ENCODE results near the gene CCNA2. TPM values are rescaled to one million over a fixed set of nuclear protein-coding genes. Genes with fewer than 3 reads are reported as not detected.

The CCNA2 gene
- polyA plus RNA-seq, 3 donors = 0.20 to 0.23 TPM; not detected in 1

GRCh38 chr4:121863799-121864198 lies 40.1 kb upstream of the CCNA2 start:
- Histone ChIP-seq H3K36me3 (replicated peaks in 1 of 2; ENCODE audit: control insufficient read depth in 1 of 2, insufficient read depth in 2 of 2, low read length in 2 of 2) (peaks cover 17 to 33% of the 10 kb centered on the region in 2 donors), H3K27ac (ENCODE audit: low read depth in 1 of 2, low read length in 2 of 2) (no peak overlapping the region), H4K20me1 (ENCODE audit: insufficient read depth, low read length) (no peaks in the 10 kb centered on the region), H3K4me2 (replicated peaks; ENCODE audit: extremely low read depth, low read length, poor library complexity, severe bottlenecking) (no peak overlapping the region), H3K4me3 (replicated peaks in 1 of 3; ENCODE audit: low read depth in 2 of 3, low read length in 3 of 3) (no peak overlapping the region), H2AFZ (ENCODE audit: insufficient read depth, low read depth, low read length, poor library complexity, severe bottlenecking) (no peak overlapping the region), H3K79me2 (ENCODE audit: insufficient read depth, low read length) (no peaks in the 10 kb centered on the region), H3K27me3 (ENCODE audit: control insufficient read depth in 2 of 2, insufficient read depth in 2 of 2, low read length in 2 of 2) (no peaks in the 10 kb centered on the region), H3K9me3 (replicated peaks in 1 of 2; ENCODE audit: control insufficient read depth in 1 of 2, insufficient read depth in 1 of 2, low read length in 2 of 2) (no peaks in the 10 kb centered on the region), H3K4me1 (ENCODE audit: control insufficient read depth in 1 of 2, insufficient read depth in 2 of 2, low read length in 2 of 2) (no peaks in the 10 kb centered on the region), H3K9ac (ENCODE audit: insufficient read depth, low read length, poor library complexity, severe bottlenecking) (no peak overlapping the region)
- TF ChIP-seq, protein P1, sequence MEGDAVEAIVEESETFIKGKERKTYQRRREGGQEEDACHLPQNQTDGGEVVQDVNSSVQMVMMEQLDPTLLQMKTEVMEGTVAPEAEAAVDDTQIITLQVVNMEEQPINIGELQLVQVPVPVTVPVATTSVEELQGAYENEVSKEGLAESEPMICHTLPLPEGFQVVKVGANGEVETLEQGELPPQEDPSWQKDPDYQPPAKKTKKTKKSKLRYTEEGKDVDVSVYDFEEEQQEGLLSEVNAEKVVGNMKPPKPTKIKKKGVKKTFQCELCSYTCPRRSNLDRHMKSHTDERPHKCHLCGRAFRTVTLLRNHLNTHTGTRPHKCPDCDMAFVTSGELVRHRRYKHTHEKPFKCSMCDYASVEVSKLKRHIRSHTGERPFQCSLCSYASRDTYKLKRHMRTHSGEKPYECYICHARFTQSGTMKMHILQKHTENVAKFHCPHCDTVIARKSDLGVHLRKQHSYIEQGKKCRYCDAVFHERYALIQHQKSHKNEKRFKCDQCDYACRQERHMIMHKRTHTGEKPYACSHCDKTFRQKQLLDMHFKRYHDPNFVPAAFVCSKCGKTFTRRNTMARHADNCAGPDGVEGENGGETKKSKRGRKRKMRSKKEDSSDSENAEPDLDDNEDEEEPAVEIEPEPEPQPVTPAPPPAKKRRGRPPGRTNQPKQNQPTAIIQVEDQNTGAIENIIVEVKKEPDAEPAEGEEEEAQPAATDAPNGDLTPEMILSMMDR (IDR thresholded peaks at IDR 0.05) = no peak
- WGBS (ENCODE audit: insufficient coverage) = 100% methylated on average over 5 of the region's 7 CpGs
- Mint-ChIP-seq H3K4me1 (peaks cover 1% of the 10 kb centered on the region), H3K27me3 (ENCODE audit: low read depth in 3 of 3) (peaks cover 0 to 3% (median 3%) of the 10 kb centered on the region in 3 donors), H3K9me3 (peaks cover 0 to 2% (median 0%) of the 10 kb centered on the region in 7 donors), H3K27ac (no peak overlapping the region), H3K4me3 (no peak overlapping the region), H3K36me3 (peaks cover 25 to 33% of the 10 kb centered on the region in 2 donors)
- no peak for DNase-seq
- intact Hi-C loops (cut with micrococcal nuclease) = no loop called here

GRCh38 chr4:121861426-121861825 lies 37.7 kb upstream of the CCNA2 start:
- Mint-ChIP-seq H3K27ac (no peak overlapping the region), H3K4me3 (no peak overlapping the region), H3K36me3 (peaks cover 26 to 30% of the 10 kb centered on the region in 2 donors), H3K4me1 (no peaks in the 10 kb centered on the region), H3K27me3 (ENCODE audit: low read depth in 3 of 3) (peaks cover 0 to 2% (median 0%) of the 10 kb centered on the region in 3 donors), H3K9me3 (no peaks in the 10 kb centered on the region)
- Histone ChIP-seq H2AFZ (ENCODE audit: insufficient read depth, low read depth, low read length, poor library complexity, severe bottlenecking) (no peak overlapping the region), H3K27ac (ENCODE audit: low read depth in 1 of 2, low read length in 2 of 2) (no peak overlapping the region), H3K9me3 (replicated peaks in 1 of 2; ENCODE audit: control insufficient read depth in 1 of 2, insufficient read depth in 1 of 2, low read length in 2 of 2) (no peaks in the 10 kb centered on the region), H3K36me3 (replicated peaks in 1 of 2; ENCODE audit: control insufficient read depth in 1 of 2, insufficient read depth in 2 of 2, low read length in 2 of 2) (peaks cover 18 to 40% of the 10 kb centered on the region in 2 donors), H3K4me2 (replicated peaks; ENCODE audit: extremely low read depth, low read length, poor library complexity, severe bottlenecking) (no peak overlapping the region), H3K27me3 (ENCODE audit: control insufficient read depth in 2 of 2, insufficient read depth in 2 of 2, low read length in 2 of 2) (no peaks in the 10 kb centered on the region), H3K4me1 (ENCODE audit: control insufficient read depth in 1 of 2, insufficient read depth in 2 of 2, low read length in 2 of 2) (no peaks in the 10 kb centered on the region), H3K4me3 (replicated peaks in 1 of 3; ENCODE audit: low read depth in 2 of 3, low read length in 3 of 3) (no peak overlapping the region), H3K79me2 (ENCODE audit: insufficient read depth, low read length) (no peaks in the 10 kb centered on the region), H4K20me1 (ENCODE audit: insufficient read depth, low read length) (no peaks in the 10 kb centered on the region), H3K9ac (ENCODE audit: insufficient read depth, low read length, poor library complexity, severe bottlenecking) (no peak overlapping the region)
- intact Hi-C loops (cut with micrococcal nuclease) = no loop called here
- TF ChIP-seq, protein P1 (IDR thresholded peaks at IDR 0.05) = no peak
- WGBS (ENCODE audit: insufficient coverage) = no CpG with 5 or more reads among the region's 2 CpGs
- DNase-seq = no peak
